K562 (cell line): ENCODE measurements around the gene LRRC43. TPM values are rescaled to one million over a fixed set of nuclear protein-coding genes. Genes with fewer than 3 reads are reported as not detected.

Source experiments
- ATAC-seq: fragments of 200-7000 bp; cut with Tn5 transposase; 3 replicates; pipeline ENCODE4 v1.9.1; 2020; ENCODE audit warnings: moderate library complexity
- BruUV-seq: library from RNA; stranded (reverse); fragments of 400-500 nt; replicated peaks from 2 replicates; lab custom pipeline; 2021; lab: Mats Ljungman, UMichigan
- CTCF ChIA-PET: fragments of 300-600 bp; formaldehyde crosslinking; extraction: SDS; loops from one replicate; lab custom pipeline; 2021; ENCODE audit warnings: low intra/inter-chr PET ratio; lab: Yijun Ruan, JAX
- POLR2A ChIA-PET: fragments of 300-600, 350-650 bp; sonication (Branson Sonifier 250); formaldehyde crosslinking; extraction: SDS; loops from one replicate; lab custom pipeline; 2021; ENCODE audit warnings: antibody characterized with exemption, inconsistent platforms; lab: Yijun Ruan, JAX
- DNase-seq, 4 experiments: peaks; one replicate each; pipeline versions ENCODE4 v3.0.0 to v3.0.0-alpha.2; 2011 to 2018; ENCODE audit warnings: low spot score in 3 of 4, mixed read lengths in 3 of 4; ENCODE audit errors: extremely low read depth in 1 of 4
- FAIRE-seq: peaks from 2 replicates; lab custom pipeline; 2011; peaks lifted over from hg19 to GRCh38; lab: Jason Lieb, UNC
- H2AFZ ChIP-seq: 2 replicates; pipeline ENCODE4 v1.6.0; 2011; ENCODE audit warnings: low read depth, low read length, control low read depth, inconsistent platforms
- H3K27ac ChIP-seq: fragments of 200-600 bp; 3 replicates; pipeline ENCODE4 v1.8.0; 2011; ENCODE audit warnings: low read depth, mild to moderate bottlenecking, control low read depth, inconsistent platforms, low read length, moderate library complexity, mixed read lengths; ENCODE audit errors: extremely low read depth
- H3K27me3 ChIP-seq, 2 experiments: fragments of 300-600 bp in 1 of 2; 2 replicates in 1 of 2; 3 replicates in 1 of 2; pipeline versions ENCODE4 v1.6.0 to v1.8.0; 2011; ENCODE audit warnings: inconsistent platforms in 2 of 2, low read length in 2 of 2, mild to moderate bottlenecking in 1 of 2, mixed read lengths in 1 of 2, moderate library complexity in 1 of 2; ENCODE audit not compliant: control insufficient read depth in 2 of 2, insufficient read depth in 2 of 2
- H3K36me3 ChIP-seq: fragments of 300-600 bp; 3 replicates; pipeline ENCODE4 v1.8.0; 2011; ENCODE audit warnings: mild to moderate bottlenecking, low read length, inconsistent platforms; ENCODE audit not compliant: control insufficient read depth, insufficient read depth
- H3K4me1 ChIP-seq, 2 experiments: fragments of 200-600 bp in 1 of 2; replicated peaks in 1 of 2; 2 replicates in 1 of 2; 3 replicates in 1 of 2; pipeline versions ENCODE4 v1.5.1 to v1.8.0; 2011; ENCODE audit warnings: inconsistent platforms in 2 of 2, low read length in 2 of 2, mild to moderate bottlenecking in 1 of 2, mixed read lengths in 1 of 2, moderate library complexity in 1 of 2; ENCODE audit not compliant: control insufficient read depth in 2 of 2, insufficient read depth in 2 of 2
- H3K4me2 ChIP-seq: 2 replicates; pipeline ENCODE4 v1.6.1; 2011; ENCODE audit warnings: low read length, control low read depth, inconsistent platforms, mixed read lengths; ENCODE audit not compliant: insufficient read depth
- H3K4me3 ChIP-seq: fragments of 200-600 bp; sonication (generic), shearing (Covaris generic); 2 replicates; pipeline ENCODE4 v1.5.1; 2016; ENCODE audit warnings: control low read depth, inconsistent platforms
- H3K79me2 ChIP-seq: fragments of 200-600 bp; 3 replicates; pipeline ENCODE4 v1.8.0; 2011; ENCODE audit warnings: low read length, inconsistent platforms; ENCODE audit not compliant: control insufficient read depth, insufficient read depth
- H3K9ac ChIP-seq, 2 experiments: 2 replicates each; pipeline versions ENCODE4 v1.6.0 to v1.6.1; 2011; ENCODE audit warnings: low read depth in 2 of 2, low read length in 2 of 2, control low read depth in 1 of 2, inconsistent platforms in 1 of 2, mild to moderate bottlenecking in 1 of 2, mixed read lengths in 1 of 2; ENCODE audit not compliant: insufficient read depth in 1 of 2
- H3K9me1 ChIP-seq: one replicate; pipeline ENCODE4 v1.6.0; 2011; ENCODE audit warnings: inconsistent platforms, mild to moderate bottlenecking, low read length, moderate library complexity; ENCODE audit not compliant: control insufficient read depth, insufficient read depth
- H3K9me3 ChIP-seq: replicated peaks from 2 replicates; pipeline ENCODE4 v1.5.1; 2011; ENCODE audit warnings: low read depth, low read length, inconsistent platforms; ENCODE audit not compliant: control insufficient read depth, insufficient read depth
- H4K20me1 ChIP-seq: replicated peaks from 2 replicates; pipeline ENCODE4 v1.6.1; 2011; ENCODE audit warnings: low read length, inconsistent platforms, mixed read lengths; ENCODE audit not compliant: control insufficient read depth, insufficient read depth
- E2F3 ChIP-seq: fragments of 250-450 bp; sonication (Bioruptor Pico); IDR thresholded peaks from 2 replicates; pipeline ENCODE4 v1.4.0; 2020; ENCODE audit warnings: mild to moderate bottlenecking
- LCOR ChIP-seq: sonication (generic); formaldehyde crosslinking; IDR thresholded peaks from 2 replicates; pipeline ENCODE4 v1.8.0; 2022; ENCODE audit warnings: mild to moderate bottlenecking, missing genetic modification reagents
- RHOXF2B ChIP-seq: fragments of 250-450 bp; sonication (Bioruptor Pico); conservative IDR thresholded peaks from 2 replicates; pipeline ENCODE4 v1.5.1; 2021
- YBX1 ChIP-seq: fragments of 450-650 bp; IDR thresholded peaks from 2 replicates; pipeline ENCODE4 v1.7.1; 2016; ENCODE audit warnings: mild to moderate bottlenecking
- ZBTB1 ChIP-seq: sonication (generic); formaldehyde crosslinking; IDR thresholded peaks from 2 replicates; pipeline ENCODE4 v1.8.1; 2023; ENCODE audit warnings: missing genetic modification reagents, low read depth, mild to moderate bottlenecking, borderline replicate concordance
- WGBS: fragments of 100-300 bp; shearing (Covaris generic); methylation state at CpG from one replicate; pipeline ENCODE4 v1.1.6; 2016; ENCODE audit warnings: low coverage, mixed read lengths; ENCODE audit not compliant: insufficient coverage; ENCODE audit errors: missing lambda C conversion rate; 5-methylcytosine and 5-hydroxymethylcytosine counted together
- in situ Hi-C: fragments of 300-500 bp; cut with MboI; formaldehyde crosslinking; loops from 4 replicates; pipeline ENCODE4 v1.15.0; 2018; ENCODE audit warnings: inconsistent platforms, mixed read lengths
- intact Hi-C: fragments of 100-400 bp; cut with micrococcal nuclease; formaldehyde crosslinking; loops from 2 replicates; pipeline ENCODE4 v1.14.2; 2022
- polyA plus RNA-seq, 8 experiments: library from polyadenylated mRNA; depleted of rRNA in 4 of 8; stranded (reverse) in 5 of 8; unstranded in 3 of 8; fragments of >200 nt; fragmentation: Nextera tagmentation in 2 of 8; fragmentation: Illumina TruSeq in 1 of 8; extraction: Ambion mirVana in 2 of 8; extraction: Trizol in 1 of 8; gene quantifications; 2 replicates each; pipeline versions ENCODE4 v1.2.1 to v1.2.3, GENCODE V29; 2011 to 2014; ENCODE audit warnings: inconsistent platforms in 1 of 8, missing spikeins in 1 of 8
- total RNA-seq, 7 experiments: library from RNA; depleted of rRNA in 6 of 7; stranded (reverse); fragments of >200 nt in 6 of 7; fragmentation: Illumina TruSeq in 2 of 7; extraction: Trizol in 2 of 7; gene quantifications; 2 replicates each; pipeline versions ENCODE4 v1.2.1 to v1.2.3, GENCODE V29; 2011 to 2021; ENCODE audit warnings: low replicate concordance in 1 of 7
- TF ChIP-seq, protein P1 (sequence below): fragments of 250-450 bp; sonication (Bioruptor Pico); IDR thresholded peaks from 2 replicates; pipeline ENCODE4 v1.5.0; 2022; ENCODE audit warnings: mild to moderate bottlenecking

The LRRC43 gene
- total and polyA plus RNA-seq, 9 of the 15 experiments (the other 6 are each of a cell fraction or from before 2014, with no cell fraction given) = 0.19 TPM; not detected in 8

DNA sequence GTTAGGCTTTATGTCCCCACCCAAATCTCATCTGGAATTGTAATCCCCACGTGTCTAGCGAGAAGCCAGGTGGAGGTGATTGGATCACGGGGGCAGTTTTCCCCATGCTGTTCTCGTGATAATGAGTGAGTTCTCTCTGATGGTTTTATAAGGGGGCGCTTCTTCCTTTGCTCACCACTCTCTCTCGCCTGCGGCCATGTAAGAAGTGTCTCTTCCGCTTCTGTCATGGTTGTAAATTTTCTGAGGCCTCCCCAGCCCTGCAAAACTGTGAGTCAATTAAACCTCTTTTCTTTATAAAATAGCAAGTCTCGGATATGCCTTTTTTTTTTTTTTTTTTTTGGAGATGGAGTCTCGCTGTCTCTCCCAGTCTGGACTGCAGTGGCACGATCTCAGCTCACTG lies 22.2 kb upstream of the LRRC43 start:
- Histone ChIP-seq H3K4me3 (no peak overlapping the region), H3K36me3 (no peaks in the 10 kb centered on the region), H4K20me1 (no peaks in the 10 kb centered on the region), H2AFZ (no peak overlapping the region), H3K9me1 (no peaks in the 10 kb centered on the region), H3K4me2 (no peak overlapping the region), H3K27me3 (peaks cover 7 to 10% of the 10 kb centered on the region in 2 experiments; a peak in 2 of 5 replicates), H3K9me3 (no peaks in the 10 kb centered on the region), H3K27ac (no peak overlapping the region), H3K4me1 (peaks cover under 1 to 8% of the 10 kb centered on the region in 2 experiments; a peak in 3 of 5 replicates), H3K9ac (no peak overlapping the region), H3K79me2 (no peaks in the 10 kb centered on the region)
- in situ Hi-C loops = no loop called here
- no TSS peak for BruUV-seq
- intact Hi-C loops = no loop called here
- WGBS = 23% methylated on average over 8 of the region's 11 CpGs
- POLR2A ChIA-PET = no interaction called here
- FAIRE-seq (no peak), ATAC-seq (no peak), DNase-seq (no peak)
- CTCF ChIA-PET = interaction anchor here (1.4 kb wide), 1 partner anchor 106 kb away, joined by 3 read pairs; no protein-coding TSS in a partner anchor
- TF ChIP-seq YBX1 = no peak
- no peak for TF ChIP-seq LCOR (CRISPR knock-in tag)
- no peak for TF ChIP-seq E2F3 (CRISPR knock-in tag)
- TF ChIP-seq, protein P1, sequence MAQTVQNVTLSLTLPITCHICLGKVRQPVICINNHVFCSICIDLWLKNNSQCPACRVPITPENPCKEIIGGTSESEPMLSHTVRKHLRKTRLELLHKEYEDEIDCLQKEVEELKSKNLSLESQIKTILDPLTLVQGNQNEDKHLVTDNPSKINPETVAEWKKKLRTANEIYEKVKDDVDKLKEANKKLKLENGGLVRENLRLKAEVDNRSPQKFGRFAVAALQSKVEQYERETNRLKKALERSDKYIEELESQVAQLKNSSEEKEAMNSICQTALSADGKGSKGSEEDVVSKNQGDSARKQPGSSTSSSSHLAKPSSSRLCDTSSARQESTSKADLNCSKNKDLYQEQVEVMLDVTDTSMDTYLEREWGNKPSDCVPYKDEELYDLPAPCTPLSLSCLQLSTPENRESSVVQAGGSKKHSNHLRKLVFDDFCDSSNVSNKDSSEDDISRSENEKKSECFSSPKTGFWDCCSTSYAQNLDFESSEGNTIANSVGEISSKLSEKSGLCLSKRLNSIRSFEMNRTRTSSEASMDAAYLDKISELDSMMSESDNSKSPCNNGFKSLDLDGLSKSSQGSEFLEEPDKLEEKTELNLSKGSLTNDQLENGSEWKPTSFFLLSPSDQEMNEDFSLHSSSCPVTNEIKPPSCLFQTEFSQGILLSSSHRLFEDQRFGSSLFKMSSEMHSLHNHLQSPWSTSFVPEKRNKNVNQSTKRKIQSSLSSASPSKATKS (CRISPR knock-in tag) = no peak
- TF ChIP-seq RHOXF2B (CRISPR knock-in tag) = no peak
- TF ChIP-seq ZBTB1 = no peak
